Measurements from ENCODE around the gene CCR7. TPM values are rescaled to one million over a fixed set of nuclear protein-coding genes. Genes with fewer than 3 reads are reported as not detected.

The CCR7 gene
- total RNA-seq, 2 experiments from 2014 or later = 297 to 302 TPM

GRCh38 chr17:40511667-40512220 is 53.5 kb downstream of the CCR7 start:
- intact Hi-C loops (cut with micrococcal nuclease) = no loop called here
- Mint-ChIP-seq H3K4me1 (ENCODE audit: low read depth) (peaks cover 29% of the 10 kb centered on the region), H3K36me3 (ENCODE audit: low read depth) (no peaks in the 10 kb centered on the region), H3K4me3 (no peak overlapping the region), H3K27ac (no peak overlapping the region), H3K27me3 (peaks cover 4% of the 10 kb centered on the region), H3K9me3 (no peaks in the 10 kb centered on the region)
- no peak for TF ChIP-seq CTCF (IDR thresholded peaks at IDR 0.05)
- ATAC-seq (no peak), DNase-seq (no peak)
- CTCF ChIA-PET = no interaction called here
- POLR2A ChIA-PET = interaction anchor here (1.1 to 1.7 kb wide), 3 partner anchors 17 to 49 kb away, joined by 3 to 5 read pairs (median 3); no protein-coding TSS in a partner anchor

GRCh38 chr17:40511136-40511535 is 54.1 kb downstream of the CCR7 start:
- no peak for DNase-seq
- Mint-ChIP-seq H3K4me3 (no peak overlapping the region), H3K9me3 (no peaks in the 10 kb centered on the region), H3K27ac (no peak overlapping the region), H3K27me3 (peaks cover 4% of the 10 kb centered on the region), H3K4me1 (ENCODE audit: low read depth) (peaks cover 23% of the 10 kb centered on the region), H3K36me3 (ENCODE audit: low read depth) (no peaks in the 10 kb centered on the region)
- ChIA-PET CTCF (interaction anchor here (0.7 kb wide), 1 partner anchor 21 kb away, joined by 3 read pairs; no protein-coding TSS in a partner anchor), POLR2A (interaction anchor here (1.1 to 1.7 kb wide), 3 partner anchors 16 to 49 kb away, joined by 3 to 5 read pairs (median 3); no protein-coding TSS in a partner anchor)
- ATAC-seq = no peak
- intact Hi-C loops (cut with micrococcal nuclease) = no loop called here
- no peak for TF ChIP-seq CTCF (IDR thresholded peaks at IDR 0.05)

- no peaks in the 10 kb centered on the region for H3K9me3 Mint-ChIP-seq
- ATAC-seq = peak; percentile 67
- no peaks in the 10 kb centered on the region for H3K36me3 Mint-ChIP-seq (ENCODE audit: low read depth)
- POLR2A ChIA-PET = interaction anchor here (1.3 to 1.7 kb wide), 3 partner anchors 15 to 50 kb away, joined by 3 to 5 read pairs (median 3); no protein-coding TSS in a partner anchor
- no peak overlapping the region for H3K4me3 Mint-ChIP-seq
- peaks cover 15% of the 10 kb centered on the region for H3K4me1 Mint-ChIP-seq (ENCODE audit: low read depth)
- peaks cover 4% of the 10 kb centered on the region for H3K27me3 Mint-ChIP-seq
- TF ChIP-seq CTCF (IDR thresholded peaks at IDR 0.05) = no peak
- no peak overlapping the region for H3K27ac Mint-ChIP-seq
- CTCF ChIA-PET = interaction anchor here (0.7 to 0.9 kb wide), 3 partner anchors 8 to 94 kb away, joined by 3 read pairs; partner anchors contain the start of gene TNS4
- intact Hi-C loops (cut with micrococcal nuclease) = no loop called here
- DNase-seq = peak; percentile 53
Observed at GRCh38 chr17:40510328-40510648, 55.0 kb downstream of the CCR7 start.

- no peak overlapping the region for H3K4me3 Mint-ChIP-seq
- intact Hi-C loops (cut with micrococcal nuclease) = no loop called here
- ChIA-PET POLR2A (interaction anchor here (1.5 kb wide), 1 partner anchor 28 kb away, joined by 3 read pairs; no protein-coding TSS in a partner anchor), CTCF (interaction anchor here (0.8 to 0.9 kb wide), 2 partner anchors 8 to 94 kb away, joined by 3 read pairs; partner anchors contain the start of gene TNS4)
- H3K36me3 Mint-ChIP-seq (ENCODE audit: low read depth) = no peaks in the 10 kb centered on the region
- DNase-seq = no peak
- ATAC-seq = no peak
- TF ChIP-seq CTCF (IDR thresholded peaks at IDR 0.05) = no peak
- H3K27me3 Mint-ChIP-seq = peaks cover 4% of the 10 kb centered on the region
- peaks cover 11% of the 10 kb centered on the region for H3K4me1 Mint-ChIP-seq (ENCODE audit: low read depth)
- no peaks in the 10 kb centered on the region for H3K9me3 Mint-ChIP-seq
- H3K27ac Mint-ChIP-seq = no peak overlapping the region
Observed at GRCh38 chr17:40509626-40510327, 55.5 kb downstream of the CCR7 start.

- no peak for ATAC-seq
- H3K36me3 Mint-ChIP-seq (ENCODE audit: low read depth) = no peaks in the 10 kb centered on the region
- H3K27me3 Mint-ChIP-seq = no peaks in the 10 kb centered on the region
- no peaks in the 10 kb centered on the region for H3K9me3 Mint-ChIP-seq
- H3K4me3 Mint-ChIP-seq = no peak overlapping the region
- no peaks in the 10 kb centered on the region for H3K4me1 Mint-ChIP-seq (ENCODE audit: low read depth)
- intact Hi-C loops (cut with micrococcal nuclease) = no loop called here
- ChIA-PET POLR2A (interaction anchor here (0.6 kb wide), 1 partner anchor 499 kb away, joined by 3 read pairs; no protein-coding TSS in a partner anchor), CTCF (no interaction called here)
- no peak for TF ChIP-seq CTCF (IDR thresholded peaks at IDR 0.05)
- H3K27ac Mint-ChIP-seq = no peak overlapping the region
- no peak for DNase-seq
Observed at GRCh38 chr17:40506786-40507185, 58.5 kb downstream of the CCR7 start.
